ENCODE measurements around the gene MARCHF10. TPM values are rescaled to one million over a fixed set of nuclear protein-coding genes. Genes with fewer than 3 reads are reported as not detected.

The MARCHF10 gene
- total RNA-seq, 2 experiments from 2014 or later, result not detected

GRCh38 chr17:62822080-62822904, 14.2 kb upstream of the MARCHF10 start:
- POLR2A ChIA-PET, result no interaction called here
- CTCF ChIA-PET, result no interaction called here

- ChIA-PET CTCF (interaction anchor here (0.6 kb wide), 1 partner anchor 35 kb away, joined by 3 read pairs; no protein-coding TSS in a partner anchor), POLR2A (no interaction called here)
These were observed 13.3 kb upstream of the MARCHF10 start for GRCh38 chr17:62821189-62822079.

DNA sequence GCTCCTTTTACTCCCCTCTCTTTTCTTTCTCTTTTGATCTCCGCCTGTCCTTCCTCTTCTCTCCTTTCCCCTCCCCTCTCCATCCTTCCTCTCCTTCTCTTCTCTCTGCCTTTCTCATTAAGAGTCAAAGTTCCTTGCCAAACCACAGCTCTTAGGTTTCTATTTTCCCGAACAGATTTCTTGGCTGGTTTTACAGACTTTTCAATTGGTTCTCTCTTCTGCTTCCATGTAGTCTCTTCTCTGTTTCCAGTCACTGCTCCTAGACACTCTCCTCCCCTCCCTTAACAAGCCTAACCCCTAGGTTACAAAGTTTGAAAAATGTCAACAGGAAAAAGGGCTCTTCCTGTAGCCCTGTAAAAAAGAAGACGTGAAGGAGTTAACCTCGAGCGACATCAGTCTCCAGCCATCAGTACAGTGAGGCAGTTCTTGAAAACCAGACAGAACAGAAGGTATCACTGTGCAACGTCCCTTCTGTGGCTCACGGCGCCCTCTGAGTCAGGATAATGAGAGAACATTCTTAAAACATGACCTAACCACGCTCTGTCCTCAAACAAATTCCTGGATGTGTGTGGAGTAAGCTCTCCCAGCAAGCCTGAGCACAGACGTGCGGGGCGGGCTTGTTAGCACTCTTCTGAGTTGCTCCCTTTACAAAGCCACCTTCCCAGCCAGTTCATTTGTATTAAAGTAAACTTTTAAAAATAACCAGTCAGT, 11.6 kb upstream of the MARCHF10 start:
- CTCF ChIA-PET, result no interaction called here
- POLR2A ChIA-PET, result no interaction called here

- CTCF ChIA-PET, result no interaction called here
- POLR2A ChIA-PET, result no interaction called here
These were observed 10.4 kb upstream of the MARCHF10 start for GRCh38 chr17:62818526-62818925.

- ChIA-PET CTCF (interaction anchor here (1.5 kb wide), 1 partner anchor 8 kb away, joined by 3 read pairs; no protein-coding TSS in a partner anchor), POLR2A (no interaction called here)
These were observed 8.2 kb upstream of the MARCHF10 start for GRCh38 chr17:62816282-62816839.

GRCh38 chr17:62809656-62810055, 1.5 kb upstream of the MARCHF10 start:
- ChIA-PET CTCF (no interaction called here), POLR2A (no interaction called here)

DNA sequence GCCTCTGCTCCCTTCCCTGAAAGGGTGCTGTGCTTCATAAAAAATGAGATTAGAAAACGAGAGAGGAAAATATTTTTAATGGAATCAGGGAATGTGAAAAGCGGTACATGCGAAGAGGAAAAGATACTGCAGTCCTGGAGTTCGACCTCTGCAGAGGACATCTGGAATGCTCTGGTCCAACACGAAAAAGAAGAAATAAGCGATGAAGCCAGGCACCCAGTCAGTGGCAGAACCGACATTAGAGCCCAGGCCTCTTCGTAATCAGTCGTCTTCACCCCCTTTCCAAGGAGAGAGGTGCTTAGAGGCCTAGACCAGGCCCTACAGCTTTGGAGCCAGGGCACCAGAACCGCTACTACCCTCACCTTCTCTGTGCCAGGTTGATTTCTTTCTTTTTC, 459 bp upstream of the MARCHF10 start:
- CTCF ChIA-PET, result no interaction called here
- POLR2A ChIA-PET, result no interaction called here

GRCh38 chr17:62805234-62805633, 2.9 kb downstream of the MARCHF10 start:
- POLR2A ChIA-PET, result no interaction called here
- CTCF ChIA-PET, result no interaction called here

DNA sequence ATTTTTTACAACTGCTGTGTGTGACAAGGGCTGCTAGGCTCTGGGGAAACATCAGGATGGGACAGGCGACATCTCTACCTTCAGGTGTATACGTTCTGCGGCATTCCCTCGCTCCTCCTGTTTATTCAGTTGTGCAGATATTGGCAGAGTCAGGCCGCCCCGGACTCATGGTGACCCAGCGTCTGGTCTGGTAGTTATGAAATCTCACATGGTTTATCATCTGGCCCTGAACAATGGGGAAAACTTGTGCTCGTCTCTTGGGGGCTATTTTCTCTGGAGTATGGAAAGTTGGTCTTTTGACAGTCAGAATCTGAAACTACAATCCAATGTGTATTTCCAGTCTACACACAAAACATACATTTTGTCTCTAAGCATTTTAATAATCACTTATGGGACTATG, 3.3 kb downstream of the MARCHF10 start:
- ChIA-PET CTCF (no interaction called here), POLR2A (no interaction called here)

GRCh38 chr17:62804025-62804424, 4.1 kb downstream of the MARCHF10 start:
- ChIA-PET CTCF (no interaction called here), POLR2A (no interaction called here)

- ChIA-PET POLR2A (no interaction called here), CTCF (no interaction called here)
These were observed 5.4 kb downstream of the MARCHF10 start for GRCh38 chr17:62802561-62803205.

DNA sequence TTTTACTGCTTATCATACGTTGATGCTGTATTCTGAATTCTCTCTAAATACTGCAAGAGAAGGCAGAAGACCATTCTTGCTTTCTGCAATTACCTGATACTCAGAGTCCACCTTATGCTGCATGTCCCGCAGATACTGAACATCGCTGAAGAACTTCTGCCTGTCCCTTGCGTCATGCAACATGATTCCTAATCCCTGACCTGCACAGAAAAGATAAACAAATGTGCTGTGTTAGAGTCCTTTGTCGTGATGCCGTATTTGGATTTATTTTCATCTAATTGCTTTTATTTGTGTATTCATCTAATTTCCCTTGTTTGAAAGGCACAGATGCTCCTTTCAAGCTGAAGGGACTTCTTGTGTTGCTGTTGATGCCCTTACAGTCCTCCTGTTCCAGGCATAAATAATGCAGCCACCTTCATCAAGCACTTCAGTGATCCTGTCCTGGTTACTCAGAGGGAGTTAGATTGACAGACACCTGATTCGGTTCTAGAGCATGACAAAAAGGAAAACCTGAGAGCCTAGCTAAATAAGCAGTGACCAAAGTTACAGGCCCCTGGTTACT, 6.5 kb downstream of the MARCHF10 start:
- CTCF ChIA-PET, result no interaction called here
- POLR2A ChIA-PET, result no interaction called here

DNA sequence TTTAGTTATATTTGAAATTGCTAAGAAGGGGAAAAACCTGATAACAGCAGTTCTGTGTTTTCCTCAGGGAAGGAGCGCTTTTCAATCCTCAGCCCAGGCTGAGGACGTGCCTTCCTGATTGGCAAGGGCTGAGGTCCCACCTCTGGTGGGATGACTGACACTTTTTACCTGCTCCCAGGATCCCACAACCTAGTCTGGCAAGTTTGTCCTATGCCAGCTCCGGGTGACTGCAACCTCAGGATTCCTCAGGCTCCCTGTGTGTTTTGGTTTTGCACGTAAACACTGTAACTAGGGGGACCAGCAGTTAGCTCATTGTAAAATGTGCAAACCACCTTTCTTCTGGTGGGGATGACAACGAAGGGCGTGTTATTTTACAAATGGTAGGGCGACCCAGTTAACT, 7.5 kb downstream of the MARCHF10 start:
- CTCF ChIA-PET, result no interaction called here
- POLR2A ChIA-PET, result no interaction called here

GRCh38 chr17:62797959-62798358, 10.2 kb downstream of the MARCHF10 start:
- POLR2A ChIA-PET, result no interaction called here
- CTCF ChIA-PET, result no interaction called here

DNA sequence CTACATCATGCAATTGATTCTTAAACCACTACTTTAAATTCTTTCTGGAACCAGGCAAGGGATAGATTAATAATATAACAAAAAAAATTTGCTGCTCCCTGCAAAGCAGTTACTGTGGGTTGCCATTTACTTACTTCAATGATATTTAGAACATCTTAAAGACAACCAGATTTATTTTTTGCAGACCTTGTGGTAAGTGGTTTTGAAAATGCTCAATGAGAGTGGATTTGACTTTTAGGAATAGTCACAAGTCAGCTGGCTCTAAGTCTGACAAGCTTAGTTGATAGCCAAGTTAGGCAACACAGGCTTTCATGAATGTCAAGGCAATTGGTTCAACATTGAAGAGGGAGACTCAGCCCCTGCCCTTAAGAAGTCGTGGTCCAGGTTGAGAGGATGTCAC, 11.8 kb downstream of the MARCHF10 start:
- CTCF ChIA-PET, result no interaction called here
- POLR2A ChIA-PET, result no interaction called here

GRCh38 chr17:62794666-62794971, 13.5 kb downstream of the MARCHF10 start:
- CTCF ChIA-PET, result no interaction called here
- POLR2A ChIA-PET, result no interaction called here

- CTCF ChIA-PET, result no interaction called here
- POLR2A ChIA-PET, result no interaction called here
These were observed 14.0 kb downstream of the MARCHF10 start for GRCh38 chr17:62793919-62794665.

GRCh38 chr17:62792447-62792800, 15.7 kb downstream of the MARCHF10 start:
- ChIA-PET CTCF (no interaction called here), POLR2A (no interaction called here)

DNA sequence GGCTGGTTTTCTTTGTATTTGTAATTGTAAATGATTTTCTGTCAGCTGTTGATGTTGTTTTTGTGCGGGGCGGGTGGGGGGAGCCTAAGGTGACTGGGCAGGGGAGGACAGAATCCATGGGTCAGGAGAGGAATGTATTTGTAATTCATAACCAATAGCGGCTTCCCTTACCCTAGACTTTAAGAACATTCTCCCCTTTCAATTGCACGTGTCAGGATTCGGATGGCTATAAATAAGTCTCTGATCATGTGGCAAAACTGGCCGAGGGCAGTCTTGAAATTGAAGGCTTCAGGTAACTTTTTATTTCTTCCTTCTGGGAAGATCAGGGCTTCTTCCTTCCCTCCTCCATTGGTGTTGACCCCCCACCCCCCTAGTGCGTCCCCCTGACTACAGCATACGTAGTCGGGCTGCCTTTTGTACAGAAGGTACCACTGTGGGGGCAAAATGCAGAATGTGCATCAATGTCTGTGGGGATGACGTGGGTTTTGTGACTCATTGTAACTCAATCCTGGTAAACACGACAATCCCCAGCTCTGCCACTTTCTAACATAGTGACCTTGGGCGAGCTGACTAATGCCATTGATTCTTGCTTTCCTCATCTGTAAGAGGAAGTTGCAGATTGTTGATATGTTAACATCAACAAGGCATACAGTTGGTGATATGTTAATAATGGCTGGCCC, 16.2 kb downstream of the MARCHF10 start:
- POLR2A ChIA-PET, result no interaction called here
- CTCF ChIA-PET, result no interaction called here

Measured in activated CD8-positive, alpha-beta memory T cell treated with anti-CD3 and anti-CD28 coated beads for 36 hours (primary cell).